K562 (cell line): ENCODE results near the gene CD276. TPM values are rescaled to one million over a fixed set of nuclear protein-coding genes. Genes with fewer than 3 reads are reported as not detected.
A peak's percentile ranks its signal among the peaks of the same experiment; 100 is the strongest.

Source experiments
- ATAC-seq: fragments of 200-7000 bp; cut with Tn5 transposase; 3 replicates; pipeline ENCODE4 v1.9.1; 2020; ENCODE audit warnings: moderate library complexity
- BruUV-seq: library from RNA; stranded (reverse); fragments of 400-500 nt; replicated peaks from 2 replicates; lab custom pipeline; 2021; lab: Mats Ljungman, UMichigan
- CTCF ChIA-PET: fragments of 300-600 bp; formaldehyde crosslinking; extraction: SDS; loops from one replicate; lab custom pipeline; 2021; ENCODE audit warnings: low intra/inter-chr PET ratio; lab: Yijun Ruan, JAX
- POLR2A ChIA-PET: fragments of 300-600, 350-650 bp; sonication (Branson Sonifier 250); formaldehyde crosslinking; extraction: SDS; loops from one replicate; lab custom pipeline; 2021; ENCODE audit warnings: antibody characterized with exemption, inconsistent platforms; lab: Yijun Ruan, JAX
- DNase-seq, 4 experiments: peaks; one replicate each; pipeline versions ENCODE4 v3.0.0 to v3.0.0-alpha.2; 2011 to 2018; ENCODE audit warnings: low spot score in 3 of 4, mixed read lengths in 3 of 4; ENCODE audit errors: extremely low read depth in 1 of 4
- FAIRE-seq: peaks from 2 replicates; lab custom pipeline; 2011; peaks lifted over from hg19 to GRCh38; lab: Jason Lieb, UNC
- H2AFZ ChIP-seq: 2 replicates; pipeline ENCODE4 v1.6.0; 2011; ENCODE audit warnings: low read depth, low read length, control low read depth, inconsistent platforms
- H3K27ac ChIP-seq: fragments of 200-600 bp; 3 replicates; pipeline ENCODE4 v1.8.0; 2011; ENCODE audit warnings: low read depth, mild to moderate bottlenecking, control low read depth, inconsistent platforms, low read length, moderate library complexity, mixed read lengths; ENCODE audit errors: extremely low read depth
- H3K27me3 ChIP-seq, 2 experiments: fragments of 300-600 bp in 1 of 2; 2 replicates in 1 of 2; 3 replicates in 1 of 2; pipeline versions ENCODE4 v1.6.0 to v1.8.0; 2011; ENCODE audit warnings: inconsistent platforms in 2 of 2, low read length in 2 of 2, mild to moderate bottlenecking in 1 of 2, mixed read lengths in 1 of 2, moderate library complexity in 1 of 2; ENCODE audit not compliant: control insufficient read depth in 2 of 2, insufficient read depth in 2 of 2
- H3K36me3 ChIP-seq: fragments of 300-600 bp; 3 replicates; pipeline ENCODE4 v1.8.0; 2011; ENCODE audit warnings: mild to moderate bottlenecking, low read length, inconsistent platforms; ENCODE audit not compliant: control insufficient read depth, insufficient read depth
- H3K4me1 ChIP-seq, 2 experiments: fragments of 200-600 bp in 1 of 2; replicated peaks in 1 of 2; 2 replicates in 1 of 2; 3 replicates in 1 of 2; pipeline versions ENCODE4 v1.5.1 to v1.8.0; 2011; ENCODE audit warnings: inconsistent platforms in 2 of 2, low read length in 2 of 2, mild to moderate bottlenecking in 1 of 2, mixed read lengths in 1 of 2, moderate library complexity in 1 of 2; ENCODE audit not compliant: control insufficient read depth in 2 of 2, insufficient read depth in 2 of 2
- H3K4me2 ChIP-seq: 2 replicates; pipeline ENCODE4 v1.6.1; 2011; ENCODE audit warnings: low read length, control low read depth, inconsistent platforms, mixed read lengths; ENCODE audit not compliant: insufficient read depth
- H3K4me3 ChIP-seq: fragments of 200-600 bp; sonication (generic), shearing (Covaris generic); 2 replicates; pipeline ENCODE4 v1.5.1; 2016; ENCODE audit warnings: control low read depth, inconsistent platforms
- H3K79me2 ChIP-seq: fragments of 200-600 bp; 3 replicates; pipeline ENCODE4 v1.8.0; 2011; ENCODE audit warnings: low read length, inconsistent platforms; ENCODE audit not compliant: control insufficient read depth, insufficient read depth
- H3K9ac ChIP-seq, 2 experiments: 2 replicates each; pipeline versions ENCODE4 v1.6.0 to v1.6.1; 2011; ENCODE audit warnings: low read depth in 2 of 2, low read length in 2 of 2, control low read depth in 1 of 2, inconsistent platforms in 1 of 2, mild to moderate bottlenecking in 1 of 2, mixed read lengths in 1 of 2; ENCODE audit not compliant: insufficient read depth in 1 of 2
- H3K9me1 ChIP-seq: one replicate; pipeline ENCODE4 v1.6.0; 2011; ENCODE audit warnings: inconsistent platforms, mild to moderate bottlenecking, low read length, moderate library complexity; ENCODE audit not compliant: control insufficient read depth, insufficient read depth
- H3K9me3 ChIP-seq: replicated peaks from 2 replicates; pipeline ENCODE4 v1.5.1; 2011; ENCODE audit warnings: low read depth, low read length, inconsistent platforms; ENCODE audit not compliant: control insufficient read depth, insufficient read depth
- H4K20me1 ChIP-seq: replicated peaks from 2 replicates; pipeline ENCODE4 v1.6.1; 2011; ENCODE audit warnings: low read length, inconsistent platforms, mixed read lengths; ENCODE audit not compliant: control insufficient read depth, insufficient read depth
- ATF1 ChIP-seq, 2 experiments: fragments of 450-650 bp in 1 of 2; IDR thresholded peaks; 2 replicates each; pipeline ENCODE4 v1.6.1; 2016; ENCODE audit warnings: missing compliant biosample characterization in 1 of 2, missing genetic modification characterization in 1 of 2
- ELF1 ChIP-seq: fragments of 200-800 bp; sonication (Bioruptor generic); IDR thresholded peaks from 2 replicates; pipeline ENCODE4 v1.6.1; 2016; ENCODE audit warnings: missing genetic modification characterization, missing compliant biosample characterization
- ESRRA ChIP-seq: fragments of 450-650 bp; IDR thresholded peaks from 2 replicates; pipeline ENCODE4 v1.6.1; 2014; ENCODE audit warnings: low read depth, mild to moderate bottlenecking, moderate library complexity, borderline replicate concordance
- HMBOX1 ChIP-seq: sonication (generic); IDR thresholded peaks from 2 replicates; pipeline ENCODE4 v1.6.1; 2016
- RB1 ChIP-seq: fragments of 450-650 bp; IDR thresholded peaks from 2 replicates; pipeline ENCODE4 v1.6.1; 2017; ENCODE audit warnings: low read depth, mild to moderate bottlenecking
- STAG1 ChIP-seq: sonication (generic); formaldehyde crosslinking; IDR thresholded peaks from 2 replicates; pipeline ENCODE4 v1.5.0; 2020; ENCODE audit warnings: missing genetic modification reagents, borderline replicate concordance
- WGBS: fragments of 100-300 bp; shearing (Covaris generic); methylation state at CpG from one replicate; pipeline ENCODE4 v1.1.6; 2016; ENCODE audit warnings: low coverage, mixed read lengths; ENCODE audit not compliant: insufficient coverage; ENCODE audit errors: missing lambda C conversion rate; 5-methylcytosine and 5-hydroxymethylcytosine counted together
- in situ Hi-C: fragments of 300-500 bp; cut with MboI; formaldehyde crosslinking; loops from 4 replicates; pipeline ENCODE4 v1.15.0; 2018; ENCODE audit warnings: inconsistent platforms, mixed read lengths
- intact Hi-C: fragments of 100-400 bp; cut with micrococcal nuclease; formaldehyde crosslinking; loops from 2 replicates; pipeline ENCODE4 v1.14.2; 2022
- polyA plus RNA-seq, 8 experiments: library from polyadenylated mRNA; depleted of rRNA in 4 of 8; stranded (reverse) in 5 of 8; unstranded in 3 of 8; fragments of >200 nt; fragmentation: Nextera tagmentation in 2 of 8; fragmentation: Illumina TruSeq in 1 of 8; extraction: Ambion mirVana in 2 of 8; extraction: Trizol in 1 of 8; gene quantifications; 2 replicates each; pipeline versions ENCODE4 v1.2.1 to v1.2.3, GENCODE V29; 2011 to 2014; ENCODE audit warnings: inconsistent platforms in 1 of 8, missing spikeins in 1 of 8
- total RNA-seq, 7 experiments: library from RNA; depleted of rRNA in 6 of 7; stranded (reverse); fragments of >200 nt in 6 of 7; fragmentation: Illumina TruSeq in 2 of 7; extraction: Trizol in 2 of 7; gene quantifications; 2 replicates each; pipeline versions ENCODE4 v1.2.1 to v1.2.3, GENCODE V29; 2011 to 2021; ENCODE audit warnings: low replicate concordance in 1 of 7
- TF ChIP-seq, protein P1 (sequence below), 2 experiments: fragments of 450-650 bp; formaldehyde crosslinking in 1 of 2; IDR thresholded peaks; 2 replicates each; pipeline versions ENCODE4 v1.4.0 to v1.6.1; 2014 to 2020; ENCODE audit warnings: mild to moderate bottlenecking in 2 of 2, borderline replicate concordance in 1 of 2, low read depth in 1 of 2
- TF ChIP-seq, protein P2 (sequence below): sonication (generic); formaldehyde crosslinking; IDR thresholded peaks from 2 replicates; pipeline ENCODE4 v1.8.0; 2022; ENCODE audit warnings: missing genetic modification reagents, mild to moderate bottlenecking, moderate library complexity, borderline replicate concordance

Gene CD276
- total and polyA plus RNA-seq, 9 of the 15 experiments (the other 6 are each of a cell fraction or from before 2014, with no cell fraction given): 0.11 to 3.6 (median 2.3) TPM

DNA sequence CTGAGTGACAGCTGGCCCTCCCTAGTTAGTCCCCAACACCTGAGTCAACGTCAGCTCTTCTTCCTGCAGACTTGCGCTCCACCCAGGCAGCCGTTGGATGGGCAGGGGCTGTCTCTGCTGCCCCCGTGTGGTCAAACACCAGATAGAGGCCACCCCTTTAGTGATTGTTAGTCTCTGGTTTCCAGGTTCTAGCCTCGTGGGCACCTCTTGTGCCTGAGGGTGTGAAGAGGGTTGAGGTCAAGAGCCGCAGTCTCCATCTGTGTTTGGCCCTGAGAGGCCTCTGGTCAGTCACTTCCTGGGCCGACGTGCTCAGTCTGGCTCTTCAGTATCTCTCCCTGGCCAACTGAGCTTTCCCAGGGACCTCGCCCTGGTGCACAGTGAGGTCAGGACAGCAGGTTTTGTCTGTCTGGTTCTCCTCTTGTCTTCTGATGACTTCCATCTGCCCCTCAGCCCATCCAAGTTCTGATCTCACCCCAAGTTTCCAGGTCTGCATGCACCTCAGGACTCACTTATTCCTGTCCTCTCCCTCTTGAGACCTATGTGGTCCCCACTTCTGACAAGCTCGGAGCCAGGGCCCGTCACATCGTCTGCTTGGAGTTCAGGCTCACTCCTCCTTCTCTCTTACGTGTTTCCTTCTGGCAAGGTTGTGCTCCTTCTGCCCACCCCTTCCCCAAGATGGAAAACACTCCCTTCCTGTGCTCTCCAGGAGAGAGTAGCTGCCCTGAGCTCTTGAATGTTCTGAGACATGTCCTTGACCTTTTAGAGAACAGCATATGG lies 20.9 kb downstream of the CD276 start:
- CTCF ChIA-PET: interaction anchor here (0.7 to 2.0 kb wide), 5 partner anchors 69 to 465 kb away, joined by 3 to 12 read pairs (median 3); no protein-coding TSS in a partner anchor
- TF ChIP-seq, protein P1, sequence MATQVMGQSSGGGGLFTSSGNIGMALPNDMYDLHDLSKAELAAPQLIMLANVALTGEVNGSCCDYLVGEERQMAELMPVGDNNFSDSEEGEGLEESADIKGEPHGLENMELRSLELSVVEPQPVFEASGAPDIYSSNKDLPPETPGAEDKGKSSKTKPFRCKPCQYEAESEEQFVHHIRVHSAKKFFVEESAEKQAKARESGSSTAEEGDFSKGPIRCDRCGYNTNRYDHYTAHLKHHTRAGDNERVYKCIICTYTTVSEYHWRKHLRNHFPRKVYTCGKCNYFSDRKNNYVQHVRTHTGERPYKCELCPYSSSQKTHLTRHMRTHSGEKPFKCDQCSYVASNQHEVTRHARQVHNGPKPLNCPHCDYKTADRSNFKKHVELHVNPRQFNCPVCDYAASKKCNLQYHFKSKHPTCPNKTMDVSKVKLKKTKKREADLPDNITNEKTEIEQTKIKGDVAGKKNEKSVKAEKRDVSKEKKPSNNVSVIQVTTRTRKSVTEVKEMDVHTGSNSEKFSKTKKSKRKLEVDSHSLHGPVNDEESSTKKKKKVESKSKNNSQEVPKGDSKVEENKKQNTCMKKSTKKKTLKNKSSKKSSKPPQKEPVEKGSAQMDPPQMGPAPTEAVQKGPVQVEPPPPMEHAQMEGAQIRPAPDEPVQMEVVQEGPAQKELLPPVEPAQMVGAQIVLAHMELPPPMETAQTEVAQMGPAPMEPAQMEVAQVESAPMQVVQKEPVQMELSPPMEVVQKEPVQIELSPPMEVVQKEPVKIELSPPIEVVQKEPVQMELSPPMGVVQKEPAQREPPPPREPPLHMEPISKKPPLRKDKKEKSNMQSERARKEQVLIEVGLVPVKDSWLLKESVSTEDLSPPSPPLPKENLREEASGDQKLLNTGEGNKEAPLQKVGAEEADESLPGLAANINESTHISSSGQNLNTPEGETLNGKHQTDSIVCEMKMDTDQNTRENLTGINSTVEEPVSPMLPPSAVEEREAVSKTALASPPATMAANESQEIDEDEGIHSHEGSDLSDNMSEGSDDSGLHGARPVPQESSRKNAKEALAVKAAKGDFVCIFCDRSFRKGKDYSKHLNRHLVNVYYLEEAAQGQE (IDR thresholded peaks at IDR 0.05; ENCODE audit: borderline replicate concordance): peak; percentile 50; the same call in 1 of the 2 replicates
- TF ChIP-seq, protein P1 (CRISPR knock-in tag; IDR thresholded peaks at IDR 0.05; ENCODE audit: low read depth): no peak
- TF ChIP-seq, protein P2, sequence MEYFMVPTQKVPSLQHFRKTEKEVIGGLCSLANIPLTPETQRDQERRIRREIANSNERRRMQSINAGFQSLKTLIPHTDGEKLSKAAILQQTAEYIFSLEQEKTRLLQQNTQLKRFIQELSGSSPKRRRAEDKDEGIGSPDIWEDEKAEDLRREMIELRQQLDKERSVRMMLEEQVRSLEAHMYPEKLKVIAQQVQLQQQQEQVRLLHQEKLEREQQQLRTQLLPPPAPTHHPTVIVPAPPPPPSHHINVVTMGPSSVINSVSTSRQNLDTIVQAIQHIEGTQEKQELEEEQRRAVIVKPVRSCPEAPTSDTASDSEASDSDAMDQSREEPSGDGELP (CRISPR knock-in tag): peak; percentile 27; the same call in 1 of the 2 replicates
- TF ChIP-seq STAG1 (CRISPR knock-in tag) (peak; percentile 66; the same call in 1 of the 2 replicates), ATF1 (CRISPR knock-in tag; IDR thresholded peaks at IDR 0.05) (no peak), ATF1 (tag; IDR thresholded peaks at IDR 0.05) (peak; percentile 33; the same call in 1 of the 2 replicates), ESRRA (peak; percentile 34; the same call in 1 of the 2 replicates), HMBOX1 (peak; percentile 57; the same call in 1 of the 2 replicates), RB1 (peak; percentile 32; the same call in 1 of the 2 replicates), ELF1 (tag) (no peak)

More for the DNA sequence above, 20.9 kb downstream of the CD276 start:
- no peak overlapping the region for H2AFZ ChIP-seq
- H3K27ac ChIP-seq: no peak overlapping the region
- peak; percentile 93 for FAIRE-seq
- intact Hi-C loops (loop anchor here (2.0 to 5.0 kb wide), 2 partner anchors 398 to 464 kb away; no protein-coding TSS in a partner anchor), in situ Hi-C loops (no loop called here)
- no peaks in the 10 kb centered on the region for H3K9me3 ChIP-seq
- no TSS peak for BruUV-seq
- peaks cover 17% of the 10 kb centered on the region for H4K20me1 ChIP-seq
- H3K36me3 ChIP-seq: no peaks in the 10 kb centered on the region
- no peak overlapping the region for H3K9ac ChIP-seq
- H3K27me3 ChIP-seq: no peaks in the 10 kb centered on the region; a peak in 1 of 5 replicates
- POLR2A ChIA-PET: interaction anchor here (0.6 to 1.2 kb wide), 5 partner anchors 60 to 382 kb away, joined by 3 to 4 read pairs (median 3); partner anchors contain the start of gene NPTN
- H3K4me3 ChIP-seq: no peak overlapping the region
- no peak overlapping the region for H3K4me2 ChIP-seq
- ATAC-seq: peak; percentile 93
- H3K9me1 ChIP-seq: no peaks in the 10 kb centered on the region
- DNase-seq: peak; percentile 76 to 82 (median 78)
- WGBS: 6% methylated on average over 12 of the region's 13 CpGs
- H3K4me1 ChIP-seq: no peaks in the 10 kb centered on the region
- H3K79me2 ChIP-seq: no peaks in the 10 kb centered on the region
